Stimulated activated CD8-positive, alpha-beta memory T cell treated with anti-CD3 and anti-CD28 coated beads, Interleukin-15, amount 100 ng/mL, for 4 hours (primary cell): ENCODE measurements around the gene FBXO36.

ENCODE experiments used
- DNase-seq, 2 donors: peaks; one replicate each; pipeline ENCODE4 v3.0.0-alpha.2; 2020; ENCODE audit warnings: low read depth in 2 of 2

FBXO36 gene

DNA sequence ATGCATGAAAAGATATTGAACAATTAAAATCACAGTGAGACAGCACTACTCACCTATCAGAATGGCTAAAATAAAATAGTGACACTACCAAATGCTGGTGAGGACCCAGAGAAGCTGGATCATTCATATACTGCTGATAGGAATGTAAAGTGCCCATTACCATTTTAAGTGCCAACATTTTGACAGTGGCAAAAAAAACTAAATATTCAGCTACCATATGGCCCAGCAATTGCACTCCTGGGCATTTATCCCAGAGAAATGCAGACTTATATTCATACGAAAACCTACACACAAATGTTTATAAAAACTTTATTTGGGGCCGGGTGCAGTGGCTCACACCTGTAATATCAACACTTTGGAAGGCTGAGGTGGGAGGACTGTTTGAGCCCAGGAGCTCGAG is 47.6 kb downstream of the FBXO36 start:
- DNase-seq: no peak

DNA sequence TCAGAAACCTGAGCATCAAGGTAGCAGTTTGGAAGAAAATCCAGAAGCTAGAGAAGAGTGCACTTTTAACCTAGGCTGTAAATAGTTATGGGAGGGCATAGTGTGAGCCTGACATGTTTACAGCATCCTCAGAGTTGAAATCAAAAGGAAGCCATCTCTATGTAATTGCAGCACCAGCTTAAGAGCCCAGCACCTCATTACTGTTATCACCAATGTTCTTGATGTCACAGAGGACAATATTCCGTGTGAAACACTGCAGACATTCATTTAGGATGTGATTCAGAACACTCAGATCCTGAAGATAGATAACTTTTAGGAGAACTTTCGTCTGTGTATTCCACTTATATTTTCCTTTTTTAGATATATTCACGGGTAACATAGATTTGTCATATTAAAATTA is 48.1 kb downstream of the FBXO36 start:
- DNase-seq: no peak

DNA sequence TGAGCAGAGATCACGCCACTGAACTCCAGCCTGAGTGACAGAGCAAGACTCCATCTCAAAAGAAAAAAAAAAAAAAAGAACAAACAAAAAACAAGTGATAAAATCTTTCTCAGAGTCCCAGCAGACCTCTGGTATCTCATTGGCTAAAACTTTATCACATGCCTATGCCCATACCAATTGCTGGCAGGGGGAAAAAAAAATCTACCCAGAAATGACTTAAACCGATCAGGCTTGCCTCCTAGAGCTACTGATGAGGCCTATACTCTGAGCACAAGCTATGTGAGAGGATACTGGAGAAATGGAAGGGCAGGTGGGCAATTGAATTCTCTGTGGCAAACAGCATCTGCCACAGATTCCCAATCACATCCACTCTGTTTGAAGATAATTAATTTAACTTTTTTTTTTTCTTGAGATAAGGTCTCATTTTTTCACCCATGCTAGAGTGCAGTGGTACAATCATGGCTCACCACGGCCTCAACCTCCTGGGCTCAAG is 49.0 kb downstream of the FBXO36 start:
- no peak for DNase-seq

DNA sequence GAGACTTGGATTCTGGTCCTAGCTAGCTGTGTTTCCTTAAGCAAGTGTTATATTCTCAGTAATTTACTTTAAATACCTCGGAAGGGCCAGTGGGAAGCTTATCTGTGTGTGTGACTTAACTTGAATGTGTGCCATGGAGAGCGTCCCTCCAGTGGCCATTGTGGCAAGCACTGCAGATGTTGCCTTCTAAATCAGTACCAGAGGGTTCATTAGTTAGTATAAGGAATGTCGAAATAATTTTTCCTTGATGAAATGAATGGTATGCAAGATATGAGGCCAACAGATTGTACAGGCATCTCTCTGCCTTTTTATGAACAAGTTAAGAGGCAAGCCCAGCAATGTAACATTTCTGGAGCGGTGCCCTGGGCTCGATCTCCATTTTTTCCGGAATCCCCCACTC is 52.0 kb downstream of the FBXO36 start:
- DNase-seq: no peak

DNA sequence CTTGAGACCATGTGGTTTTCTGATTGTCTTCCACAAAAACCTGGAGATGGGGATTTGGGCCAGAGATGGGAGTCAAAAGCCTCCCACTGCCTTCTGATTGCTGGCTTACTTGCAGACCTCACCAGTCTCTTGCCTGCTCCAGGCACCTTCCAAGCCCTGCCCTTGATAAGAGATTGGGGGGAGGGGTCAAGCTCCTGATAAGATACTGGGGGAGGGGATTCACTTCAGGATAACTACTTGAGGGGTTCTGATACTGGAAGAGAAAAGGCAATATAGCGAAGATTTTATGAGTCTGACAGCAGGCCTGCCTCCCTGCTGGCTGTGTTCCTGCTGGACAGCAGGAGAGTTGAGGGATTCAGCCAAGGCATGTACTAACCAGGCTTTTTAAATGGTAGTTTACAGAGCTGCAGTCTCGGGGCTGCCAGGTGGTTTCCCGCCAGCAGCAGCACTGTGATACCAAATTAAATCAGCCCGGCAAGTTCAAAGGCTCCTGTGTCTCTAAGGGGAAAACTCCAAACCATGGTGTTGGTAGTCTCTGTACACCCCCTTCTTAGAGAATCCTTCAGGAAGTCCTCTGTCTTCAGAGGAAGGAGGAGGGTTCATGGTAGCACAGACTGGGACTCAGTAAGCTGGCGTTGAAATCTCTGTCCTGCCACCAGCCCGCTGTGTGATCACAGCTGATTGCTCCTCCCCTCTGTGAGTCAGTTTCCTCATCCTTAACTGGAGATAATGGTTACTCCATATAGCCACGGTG is 58.3 kb downstream of the FBXO36 start:
- DNase-seq: no peak

DNA sequence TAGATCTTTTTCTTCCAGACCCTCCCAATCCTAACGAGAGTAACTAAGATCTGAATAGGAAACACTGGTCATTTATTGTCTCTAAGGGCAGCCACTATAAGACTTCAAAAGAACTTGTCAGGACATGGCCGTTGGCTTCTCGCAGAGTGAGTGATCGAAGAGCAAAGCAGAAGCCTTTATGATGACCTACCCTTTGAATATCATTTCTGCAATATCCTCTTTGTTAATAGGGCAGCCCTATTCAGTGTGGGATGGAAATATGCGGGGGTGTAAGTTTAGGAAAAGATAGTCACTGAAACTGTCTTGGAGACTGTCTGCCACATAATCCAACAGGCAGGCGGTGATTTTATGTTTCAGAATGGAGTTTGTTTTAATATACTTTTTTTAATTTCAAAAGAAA is 70.9 kb downstream of the FBXO36 start:
- no peak for DNase-seq

DNA sequence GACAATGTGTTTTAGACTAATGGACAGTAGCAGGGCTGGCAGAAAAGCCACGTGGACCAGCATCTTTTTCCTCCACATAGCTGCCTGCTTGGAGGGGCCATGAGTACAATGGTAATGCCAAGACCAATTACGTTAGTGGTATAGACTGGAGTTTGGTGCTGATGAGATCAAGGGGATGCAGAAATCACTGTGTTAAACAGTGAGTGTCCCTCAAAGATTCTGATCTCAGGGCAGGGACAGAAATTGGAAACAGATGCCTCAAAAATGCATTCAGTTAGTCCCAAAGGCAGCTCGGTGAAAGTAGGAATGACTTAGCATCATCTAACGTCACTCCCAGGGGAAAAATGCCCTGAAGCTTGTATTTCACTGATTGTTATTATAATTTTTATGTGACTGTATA is 74.0 kb downstream of the FBXO36 start:
- no peak for DNase-seq

DNA sequence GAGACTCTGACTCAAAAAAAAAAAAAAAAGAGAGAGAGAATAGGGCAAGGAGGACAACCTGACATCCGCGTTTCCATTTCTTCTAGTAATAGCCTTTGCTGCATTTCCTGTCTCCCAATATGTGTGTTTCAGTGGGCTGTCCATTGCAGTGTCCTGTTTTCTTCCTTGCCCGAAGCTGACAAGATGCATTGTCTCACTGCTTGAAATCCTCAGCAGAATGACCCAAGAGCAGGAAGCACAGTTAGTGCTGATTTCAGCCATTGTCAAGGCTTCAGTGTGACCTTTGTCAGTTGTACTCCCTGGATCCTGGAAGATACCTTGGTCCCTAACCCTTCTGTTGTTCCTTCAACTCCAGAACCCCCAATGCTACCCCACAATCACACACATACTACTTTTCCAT is 75.3 kb downstream of the FBXO36 start:
- DNase-seq: no peak

DNA sequence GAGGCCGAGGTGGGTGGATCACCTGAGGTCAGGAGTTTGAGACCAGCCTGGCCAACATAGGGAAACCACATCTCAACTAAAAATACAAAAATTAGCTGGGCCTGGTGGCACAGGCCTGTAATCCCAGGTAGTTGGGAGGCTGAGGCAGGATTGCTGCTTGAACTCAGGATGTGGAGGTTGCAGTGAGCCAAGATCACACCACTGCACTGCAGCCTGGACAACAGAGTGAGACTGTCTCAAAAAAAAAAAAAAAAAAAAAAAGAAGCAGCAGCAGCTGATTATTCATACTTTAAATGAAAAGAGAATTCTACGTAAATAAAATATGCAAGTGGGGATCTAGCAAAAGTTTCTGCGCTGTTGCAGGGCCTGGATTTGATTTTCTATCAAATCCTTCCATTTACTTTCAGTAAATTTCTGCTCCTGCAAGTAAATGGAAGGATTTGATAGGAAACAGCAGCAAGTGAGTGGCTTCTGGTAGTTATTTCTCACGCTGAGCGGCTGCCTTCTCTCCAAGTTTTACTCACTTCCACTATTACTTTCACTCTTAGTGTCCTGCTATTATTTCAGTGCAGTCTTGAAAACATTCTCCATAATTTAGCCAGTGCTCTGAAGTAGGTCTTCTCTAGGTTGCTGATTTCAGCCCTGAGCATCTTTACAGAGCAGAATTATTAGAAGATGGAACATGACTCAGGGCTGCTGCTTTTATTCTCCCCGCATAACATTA is 78.0 kb downstream of the FBXO36 start:
- no peak for DNase-seq

DNA sequence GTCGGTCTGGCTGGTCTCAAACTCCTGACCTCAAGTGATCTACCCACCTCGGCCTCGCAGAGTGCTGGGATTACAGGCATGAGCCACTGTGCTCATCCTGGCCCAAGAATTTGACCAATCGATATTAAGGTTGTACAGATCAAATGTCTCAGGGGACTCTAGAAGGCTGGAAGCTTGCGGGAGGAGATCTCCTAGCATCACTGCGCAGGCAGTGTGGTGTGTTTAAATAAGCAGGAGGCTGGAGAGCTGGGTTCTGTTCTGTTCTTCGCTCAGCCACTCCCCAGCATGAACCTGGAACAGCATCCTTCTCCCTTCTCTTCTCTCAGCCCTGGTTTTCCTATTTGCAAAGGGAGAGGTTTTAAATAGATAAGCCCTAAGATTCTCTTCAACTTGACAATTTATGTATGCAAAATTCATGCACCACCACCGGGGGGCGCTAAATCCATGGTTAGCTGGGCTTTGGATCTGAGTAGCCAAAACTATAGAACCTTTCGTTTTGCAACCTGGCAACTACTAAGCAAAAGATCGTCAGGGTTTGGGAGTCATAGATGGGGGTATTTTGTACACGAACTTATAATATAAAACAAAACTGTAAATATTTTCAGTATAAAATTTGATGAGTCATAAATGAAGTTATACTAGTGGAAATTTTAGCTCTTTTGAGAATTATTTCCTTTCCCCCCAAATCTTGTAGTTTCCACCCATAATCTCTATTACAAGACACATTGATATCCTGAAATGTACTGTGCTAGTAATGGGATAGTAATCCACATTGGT is 85.8 kb downstream of the FBXO36 start:
- DNase-seq: peak; percentile 31 to 66

DNA sequence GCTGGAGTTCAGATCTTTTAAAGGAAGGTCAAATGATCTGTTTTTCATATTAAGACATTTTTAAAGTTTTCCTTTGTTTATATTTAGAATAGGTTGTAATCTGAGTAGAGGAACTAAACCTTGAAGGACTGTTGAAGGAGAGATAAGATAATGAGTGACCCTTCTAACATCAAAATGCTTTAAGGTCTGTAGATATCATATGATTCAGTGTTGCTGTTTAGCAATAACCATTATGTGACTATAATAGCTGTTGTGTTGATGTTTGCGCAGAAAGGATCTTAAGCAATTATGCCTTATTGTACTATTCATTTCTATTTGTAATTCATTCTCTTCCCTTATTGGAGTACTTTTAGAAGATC is 86.4 kb downstream of the FBXO36 start:
- no peak for DNase-seq

DNA sequence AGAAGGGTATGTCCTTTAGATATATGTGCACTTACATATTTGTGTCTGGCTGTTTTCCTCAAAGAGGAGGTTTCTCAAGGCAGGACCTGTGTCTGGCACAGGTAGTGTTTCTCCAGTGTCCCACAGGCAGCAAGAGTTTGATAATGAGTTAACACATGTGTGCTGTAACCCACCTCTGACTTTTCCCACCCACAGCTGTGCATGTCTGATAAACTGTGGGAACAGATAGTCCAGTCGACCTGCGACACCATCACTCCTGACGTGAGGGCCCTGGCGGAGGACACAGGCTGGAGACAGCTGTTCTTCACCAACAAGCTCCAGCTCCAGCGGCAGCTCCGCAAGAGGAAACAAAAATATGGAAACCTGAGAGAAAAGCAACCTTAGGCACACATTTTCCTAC is 88.2 kb downstream of the FBXO36 start:
- DNase-seq: no peak

DNA sequence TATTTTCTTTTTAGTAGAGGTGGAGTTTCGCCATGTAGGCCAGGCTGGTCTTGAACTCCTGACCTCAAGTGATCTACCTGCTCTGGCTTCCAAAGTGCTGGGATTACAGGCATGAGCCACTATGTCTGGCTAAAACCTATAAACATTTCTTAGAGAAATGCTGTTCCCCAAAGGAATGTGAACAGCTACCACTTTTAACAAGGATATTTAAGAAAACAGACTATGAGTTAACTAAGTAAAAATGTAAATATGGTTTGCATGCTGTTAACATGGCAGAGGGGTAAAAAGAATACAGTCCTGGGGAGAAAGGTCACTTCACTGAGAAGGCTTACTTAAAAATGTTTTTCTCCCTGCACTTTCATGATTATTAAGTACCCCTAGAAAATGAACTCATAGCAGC is 89.3 kb downstream of the FBXO36 start:
- no peak for DNase-seq

DNA sequence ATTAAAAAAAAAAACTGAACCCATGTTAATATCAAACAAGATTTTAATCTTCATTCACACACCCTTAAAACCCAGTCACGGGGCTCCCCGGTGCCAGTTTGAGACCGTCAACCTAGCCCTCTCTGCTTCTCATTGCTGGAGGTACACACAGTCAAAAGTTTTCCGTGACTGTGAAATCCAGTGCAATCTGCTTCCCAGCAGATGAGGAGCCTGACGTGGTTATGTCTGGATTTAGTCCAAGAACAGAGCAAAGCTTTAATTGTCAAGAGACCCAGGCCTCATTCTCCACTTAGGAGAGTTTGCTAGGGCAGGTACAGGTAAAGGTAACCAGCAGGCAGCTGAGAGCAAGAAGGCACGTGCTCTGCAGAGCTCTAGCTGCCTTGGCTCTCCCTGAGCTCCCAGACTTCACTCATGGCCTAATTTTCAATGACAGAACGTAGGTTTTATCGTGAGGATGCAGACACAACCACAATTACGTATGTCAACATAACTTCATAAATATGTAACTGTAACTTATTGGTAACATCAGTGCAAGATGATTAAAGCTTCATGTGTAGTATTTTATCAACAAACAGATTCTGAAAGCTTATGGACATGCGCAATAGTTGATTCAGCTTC is 90.1 kb downstream of the FBXO36 start:
- no peak for DNase-seq

DNA sequence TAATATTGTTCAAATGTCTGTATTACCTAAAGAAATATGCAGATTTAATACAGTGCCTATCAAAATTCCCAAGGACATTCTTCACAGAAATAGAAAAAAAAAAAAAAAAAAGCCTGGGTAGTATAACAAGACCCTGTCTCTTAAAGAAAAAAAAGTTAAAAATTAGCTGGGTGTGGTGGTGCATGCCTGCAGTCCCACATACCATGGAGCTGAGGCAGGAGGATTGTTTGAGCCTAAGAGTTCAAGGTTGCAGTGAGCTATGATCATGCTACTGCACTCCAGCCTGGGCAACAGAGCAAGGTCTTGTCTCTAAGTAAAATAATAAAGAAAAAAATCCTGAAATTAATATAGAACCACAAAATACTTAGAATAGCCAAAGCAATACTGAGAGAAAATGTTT is 94.5 kb downstream of the FBXO36 start:
- no peak for DNase-seq

DNA sequence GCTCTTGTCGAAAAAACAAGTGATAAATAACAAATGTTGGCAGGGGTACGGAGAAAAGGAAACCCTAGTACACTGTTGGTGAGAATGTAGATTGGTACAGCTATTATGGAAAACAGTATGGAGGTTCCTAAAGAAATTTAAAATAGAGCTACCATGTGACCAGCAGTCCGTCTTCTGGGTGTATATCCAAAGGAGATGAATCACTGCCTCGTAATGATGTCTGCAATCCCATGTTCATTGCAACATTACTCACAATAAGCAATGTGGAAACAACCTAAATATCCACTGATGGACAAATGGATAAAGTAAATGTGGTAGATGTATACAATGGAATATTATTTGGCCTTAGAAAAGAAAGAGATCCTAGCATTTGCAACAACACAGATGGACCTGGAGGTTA is 95.8 kb downstream of the FBXO36 start:
- DNase-seq: no peak

DNA sequence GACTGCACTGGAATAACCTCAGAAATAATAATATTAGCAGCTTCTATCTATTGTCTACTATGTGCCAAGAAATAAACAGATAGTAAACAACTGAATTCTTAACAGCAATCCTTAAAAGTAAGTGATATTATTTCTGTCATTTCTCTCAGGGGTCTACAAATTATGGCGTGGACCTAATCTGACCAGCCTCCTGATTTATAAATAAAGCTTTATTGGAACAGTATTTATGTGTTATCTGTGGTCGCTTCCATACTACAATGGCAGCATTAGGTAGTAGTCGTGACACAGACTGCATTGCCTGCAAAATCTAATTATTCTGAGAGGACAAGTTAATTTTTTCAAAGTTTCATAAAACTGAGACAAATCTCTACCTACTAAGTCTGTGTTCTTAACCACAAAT is 97.4 kb downstream of the FBXO36 start:
- DNase-seq: no peak

DNA sequence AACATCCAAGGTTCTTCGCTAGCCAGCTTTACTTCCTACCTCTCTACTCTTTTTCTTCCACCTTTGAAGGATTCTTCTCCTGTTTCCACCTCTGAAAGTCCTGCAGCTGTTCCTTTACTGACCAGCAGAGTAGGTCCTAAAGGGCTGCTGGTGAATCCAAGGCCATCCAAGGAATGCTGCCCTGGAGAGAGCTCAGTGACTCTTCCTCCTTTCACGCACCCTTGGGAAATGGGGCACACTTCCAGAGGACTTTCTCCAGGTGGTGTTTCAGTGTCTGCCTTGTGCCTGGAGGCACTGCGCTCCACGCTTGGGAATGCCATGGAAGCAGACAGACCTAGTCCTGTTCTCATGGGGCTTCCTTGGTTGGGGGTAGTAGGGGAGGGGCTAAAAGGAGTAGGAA is 101.0 kb downstream of the FBXO36 start:
- no peak for DNase-seq

DNA sequence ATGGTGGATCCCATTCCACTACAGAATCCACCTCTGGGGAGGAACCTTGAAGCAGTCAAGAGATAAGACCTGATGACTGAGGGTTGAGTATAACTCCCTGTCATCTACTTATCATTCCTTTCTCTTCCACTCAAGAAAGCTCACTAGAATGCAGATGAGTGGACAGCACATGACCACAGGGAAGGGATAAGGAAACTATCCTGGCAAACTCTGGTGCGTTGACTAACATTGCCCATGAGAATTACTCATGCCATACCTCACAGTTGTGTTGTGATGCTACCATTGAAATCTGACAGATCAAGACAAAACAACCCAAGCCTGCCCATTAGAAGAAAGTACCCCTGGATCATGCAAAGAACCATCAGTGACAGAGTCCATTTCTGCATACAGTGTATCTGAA is 119.9 kb downstream of the FBXO36 start:
- no peak for DNase-seq

DNA sequence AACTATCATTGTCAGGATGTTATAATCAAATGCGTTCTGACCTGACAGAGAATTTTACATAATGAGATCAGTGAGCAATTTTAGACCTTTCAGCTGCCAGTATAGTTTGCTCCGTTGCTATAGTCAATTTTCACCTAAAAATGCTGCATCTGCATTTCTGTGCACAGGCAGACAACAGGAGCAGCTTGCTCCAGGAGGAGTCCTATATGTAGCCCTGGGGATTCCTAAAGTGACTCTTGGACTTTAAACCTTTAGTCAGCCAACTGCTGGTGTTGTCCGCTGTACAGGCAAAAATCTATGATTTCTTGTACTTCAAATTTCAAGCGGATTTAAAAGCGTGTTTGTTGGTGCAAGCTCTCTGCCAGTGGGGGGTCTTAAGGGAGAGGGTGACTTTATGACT is 120.7 kb downstream of the FBXO36 start:
- DNase-seq: no peak

DNA sequence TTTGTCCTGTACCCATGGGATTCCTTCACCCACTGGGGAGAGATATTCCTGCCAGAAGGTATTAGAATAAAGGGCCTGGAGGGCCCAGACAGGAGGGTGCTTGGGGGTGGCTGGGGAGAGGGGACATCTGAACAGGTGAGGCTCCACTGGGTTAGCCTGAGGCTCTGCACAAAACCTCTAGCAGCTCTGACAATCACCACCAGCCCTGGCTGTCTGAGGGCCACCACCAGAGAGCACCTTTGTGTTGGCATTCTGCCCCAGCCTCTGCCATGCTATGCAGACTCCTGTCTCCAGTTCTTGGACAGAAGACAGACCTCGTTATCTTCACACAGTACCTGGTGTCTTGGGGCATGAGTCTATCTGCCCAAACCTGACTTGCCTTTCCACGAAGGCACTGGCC is 121.2 kb downstream of the FBXO36 start:
- no peak for DNase-seq

DNA sequence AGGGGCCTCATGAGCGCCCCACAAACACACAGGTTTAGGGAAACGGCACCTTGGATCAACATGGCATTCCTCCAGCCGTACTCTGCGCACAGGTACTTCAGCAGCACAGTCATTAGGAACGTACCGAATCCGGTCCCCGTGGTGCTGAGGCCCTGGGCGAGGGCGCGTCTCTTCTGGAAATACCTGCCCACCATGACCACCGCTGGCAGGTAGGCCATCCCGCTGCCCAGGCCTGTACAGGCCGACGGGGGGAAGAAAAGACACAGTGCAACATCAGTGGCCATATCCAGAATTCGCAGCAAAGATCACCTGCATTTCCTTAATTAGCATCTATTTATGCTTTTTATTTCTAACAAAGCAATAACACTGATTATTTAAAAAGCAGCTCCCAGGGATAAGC is 124.2 kb downstream of the FBXO36 start:
- DNase-seq: no peak
